Spleen (tissue), 11 donors: ENCODE data around the gene DOCK4. TPM values are rescaled to one million over a fixed set of nuclear protein-coding genes. Genes with fewer than 3 reads are reported as not detected.

Experiments
- DNase-seq: peaks from one replicate; pipeline ENCODE4 v3.0.0-alpha.2; 2020
- H3K27ac ChIP-seq, 8 donors: fragments of 200-600 bp; sonication (generic) in 7 of 8; 1 replicate in 4 of 8; 2 replicates in 4 of 8; pipeline versions ENCODE4 v1.5.0 to v1.8.0; 2016 to 2021; ENCODE audit warnings: inconsistent platforms in 4 of 8, mild to moderate bottlenecking in 4 of 8, moderate library complexity in 1 of 8
- H3K27me3 ChIP-seq, 7 donors: fragments of 200-600 bp; sonication (generic) in 6 of 7; replicated peaks in 1 of 7; 1 replicate in 4 of 7; 2 replicates in 3 of 7; pipeline versions ENCODE4 v1.5.0 to v1.8.0; 2016 to 2021; ENCODE audit warnings: inconsistent platforms in 3 of 7, mild to moderate bottlenecking in 1 of 7
- H3K36me3 ChIP-seq, 6 donors: fragments of 200-600 bp; sonication (generic) in 5 of 6; 1 replicate in 4 of 6; 2 replicates in 2 of 6; pipeline versions ENCODE4 v1.5.0 to v1.8.0; 2016 to 2021; ENCODE audit warnings: inconsistent platforms in 2 of 6
- H3K4me1 ChIP-seq, 6 donors: fragments of 200-600 bp; sonication (generic) in 5 of 6; 1 replicate in 3 of 6; 2 replicates in 3 of 6; pipeline versions ENCODE4 v1.5.0 to v1.8.0; 2016 to 2021; ENCODE audit warnings: inconsistent platforms in 3 of 6
- H3K4me3 ChIP-seq, 8 donors: fragments of 200-600 bp; sonication (generic) in 7 of 8; 1 replicate in 4 of 8; 2 replicates in 4 of 8; pipeline versions ENCODE4 v1.5.0 to v1.8.0; 2016 to 2021; ENCODE audit warnings: inconsistent platforms in 4 of 8, mild to moderate bottlenecking in 4 of 8, moderate library complexity in 2 of 8
- H3K9me3 ChIP-seq, 8 donors: fragments of 200-600 bp; sonication (generic) in 7 of 8; 1 replicate in 4 of 8; 2 replicates in 4 of 8; pipeline versions ENCODE4 v1.5.0 to v1.8.0; 2016 to 2021; ENCODE audit warnings: inconsistent platforms in 4 of 8
- POLR2A ChIP-seq, 3 donors: fragments of 450-650 bp; IDR thresholded peaks; one replicate each; pipeline ENCODE4 v1.5.1; 2017; ENCODE audit warnings: antibody characterized with exemption in 3 of 3, mild to moderate bottlenecking in 1 of 3
- POLR2AphosphoS5 ChIP-seq, 3 donors: sonication (generic); formaldehyde crosslinking; IDR thresholded peaks; one replicate each; pipeline ENCODE4 v1.5.1; 2017; ENCODE audit warnings: antibody characterized with exemption in 3 of 3
- WGBS, 5 donors: extraction: QIAGEN DNeasy Blood & Tissue Kit in 3 of 5; methylation state at CpG; one replicate each; pipeline versions ENCODE4 v1.1.5 to v1.1.7; 2013 to 2018; 5-methylcytosine and 5-hydroxymethylcytosine counted together
- intact Hi-C: fragments of 100-400 bp; cut with DNase I; formaldehyde crosslinking; loops from one replicate; pipeline ENCODE4 v1.15.0; 2023; ENCODE audit warnings: low total_unique reads
- polyA plus RNA-seq, 3 donors: library from polyadenylated mRNA; stranded (reverse); fragments of 200-250 nt; gene quantifications; one replicate each; pipeline ENCODE4 v1.2.1, GENCODE V29; 2013
- total RNA-seq, 7 donors: library from RNA; depleted of rRNA in 3 of 7; stranded (reverse); fragments of >200 nt in 3 of 7; fragmentation: NEBNext Ultra II Directional in 4 of 7; extraction: Animal tissue kit (Norgen Biotek cat#: 25700) in 4 of 7; gene quantifications; one replicate each; pipeline versions ENCODE4 v1.1.0 to v1.2.1, GENCODE V29; 2016 to 2021
- TF ChIP-seq, protein P1 (sequence below), 11 experiments: fragments of 200-600 bp in 7 of 11; fragments of 450-650 bp in 4 of 11; sonication (generic) in 4 of 11; IDR thresholded peaks in 8 of 11; conservative IDR thresholded peaks in 3 of 11; 1 replicate in 7 of 11; 2 replicates in 4 of 11; pipeline versions ENCODE4 v1.4.0 to v1.8.0; 2016 to 2021; ENCODE audit warnings: antibody characterized with exemption in 11 of 11, inconsistent platforms in 4 of 11, mild to moderate bottlenecking in 1 of 11
- donor health status: healthy with polysubstance abuse.
- donor health status: DM: no; HTN: no; CAD: no; lungs with moderate emphysema.
- donor health status: DM: no; HTN: no; CAD: no.
- donor health status: Bipolar disorder and iron deficiency.
- donor health status: healthy.
- donor health status: DM: no; HTN: no; CAD: no.
- donor health status: DM: yes; HTN: yes; CAD: no.

Gene DOCK4
- total and polyA plus RNA-seq, 10 donors = 1.4 to 26.9 (median 14.2) TPM

DNA sequence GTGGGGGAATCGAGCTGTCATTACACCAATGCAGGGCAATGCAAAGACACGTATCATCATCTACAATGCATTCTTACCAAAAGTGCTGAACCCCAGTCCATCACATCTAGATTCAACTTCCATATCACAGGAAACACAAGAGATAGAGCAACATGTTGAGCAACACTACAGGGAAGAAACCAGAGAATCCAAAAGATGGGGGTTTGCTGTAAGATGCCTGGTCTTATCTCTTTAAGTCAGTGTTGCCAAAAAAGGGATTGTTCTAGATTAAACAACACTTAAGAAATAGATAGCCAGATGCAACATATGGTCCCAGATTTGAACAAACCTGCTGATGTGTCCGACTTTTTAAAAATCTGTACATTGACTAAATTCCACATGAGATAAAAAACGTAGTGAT lies 328.3 kb downstream of the DOCK4 start:
- peaks cover 0 to 25% (median 10%) of the 10 kb centered on the region in 8 donors for H3K9me3 ChIP-seq
- TF ChIP-seq, protein P1, sequence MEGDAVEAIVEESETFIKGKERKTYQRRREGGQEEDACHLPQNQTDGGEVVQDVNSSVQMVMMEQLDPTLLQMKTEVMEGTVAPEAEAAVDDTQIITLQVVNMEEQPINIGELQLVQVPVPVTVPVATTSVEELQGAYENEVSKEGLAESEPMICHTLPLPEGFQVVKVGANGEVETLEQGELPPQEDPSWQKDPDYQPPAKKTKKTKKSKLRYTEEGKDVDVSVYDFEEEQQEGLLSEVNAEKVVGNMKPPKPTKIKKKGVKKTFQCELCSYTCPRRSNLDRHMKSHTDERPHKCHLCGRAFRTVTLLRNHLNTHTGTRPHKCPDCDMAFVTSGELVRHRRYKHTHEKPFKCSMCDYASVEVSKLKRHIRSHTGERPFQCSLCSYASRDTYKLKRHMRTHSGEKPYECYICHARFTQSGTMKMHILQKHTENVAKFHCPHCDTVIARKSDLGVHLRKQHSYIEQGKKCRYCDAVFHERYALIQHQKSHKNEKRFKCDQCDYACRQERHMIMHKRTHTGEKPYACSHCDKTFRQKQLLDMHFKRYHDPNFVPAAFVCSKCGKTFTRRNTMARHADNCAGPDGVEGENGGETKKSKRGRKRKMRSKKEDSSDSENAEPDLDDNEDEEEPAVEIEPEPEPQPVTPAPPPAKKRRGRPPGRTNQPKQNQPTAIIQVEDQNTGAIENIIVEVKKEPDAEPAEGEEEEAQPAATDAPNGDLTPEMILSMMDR (IDR thresholded peaks at IDR 0.05 in 8 of 11, conservative IDR thresholded peaks at IDR 0.05 in 3 of 11) = no peak
- TF ChIP-seq POLR2A (IDR thresholded peaks at IDR 0.05) = no peak
- TF ChIP-seq POLR2AphosphoS5 (IDR thresholded peaks at IDR 0.05) = no peak
- H3K36me3 ChIP-seq = no peaks in the 10 kb centered on the region
- no peak overlapping the region for H3K27ac ChIP-seq
- no peak overlapping the region for H3K4me3 ChIP-seq
- peaks cover 0 to 6% (median 0%) of the 10 kb centered on the region in 6 donors for H3K4me1 ChIP-seq
- no peak for DNase-seq
- WGBS, 5 donors = 79 to 90% (median 84%) methylated on average over 4 of the region's 4 CpGs
- intact Hi-C loops = no loop called here
- H3K27me3 ChIP-seq = no peaks in the 10 kb centered on the region

DNA sequence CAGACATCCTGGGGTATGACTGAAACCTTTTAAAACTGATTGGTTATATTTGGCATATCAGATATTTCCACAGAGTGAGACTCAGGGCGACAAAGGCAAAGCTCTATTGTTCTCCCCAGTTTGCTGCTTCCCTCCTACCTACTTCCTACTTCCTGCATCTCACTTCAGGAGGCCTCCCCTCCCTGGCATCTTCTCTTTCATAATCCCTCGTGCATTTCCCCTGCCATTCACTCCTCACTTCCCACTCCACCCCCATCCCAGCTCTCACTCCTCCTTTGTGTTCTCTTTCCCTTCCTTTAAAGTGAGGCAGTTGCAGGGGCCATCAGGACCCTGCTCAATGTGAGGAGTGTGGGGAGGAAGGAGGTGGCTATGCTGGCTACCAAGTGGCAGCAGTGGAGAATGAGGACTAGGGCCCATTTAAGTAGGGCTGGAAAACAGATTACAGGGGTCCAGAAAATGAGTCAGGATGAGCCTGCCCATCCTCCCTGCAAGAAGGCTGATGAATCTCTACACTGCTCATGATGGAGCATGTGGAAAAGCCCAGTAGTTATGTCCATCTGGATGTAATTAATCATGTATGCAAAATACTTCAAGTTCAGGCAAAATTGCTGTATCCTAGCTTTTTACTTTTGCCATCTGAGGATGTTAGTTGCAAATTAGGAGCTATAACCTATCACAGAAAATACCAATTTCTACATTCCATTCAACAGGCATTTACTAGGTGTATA lies 332.1 kb downstream of the DOCK4 start:
- intact Hi-C loops = no loop called here
- TF ChIP-seq, protein P1 (IDR thresholded peaks at IDR 0.05 in 8 of 11, conservative IDR thresholded peaks at IDR 0.05 in 3 of 11) = no peak
- TF ChIP-seq POLR2AphosphoS5 (IDR thresholded peaks at IDR 0.05) (no peak), POLR2A (IDR thresholded peaks at IDR 0.05) (no peak)
- H3K27ac ChIP-seq = no peak overlapping the region
- no peaks in the 10 kb centered on the region for H3K27me3 ChIP-seq
- peaks cover 0 to 6% (median 0%) of the 10 kb centered on the region in 6 donors for H3K4me1 ChIP-seq
- H3K9me3 ChIP-seq = no peaks in the 10 kb centered on the region
- 41 to 64% (median 42%) methylated on average over 2 of the region's 2 CpGs for WGBS, 5 donors
- no peak overlapping the region for H3K4me3 ChIP-seq
- DNase-seq = no peak
- H3K36me3 ChIP-seq = no peaks in the 10 kb centered on the region

DNA sequence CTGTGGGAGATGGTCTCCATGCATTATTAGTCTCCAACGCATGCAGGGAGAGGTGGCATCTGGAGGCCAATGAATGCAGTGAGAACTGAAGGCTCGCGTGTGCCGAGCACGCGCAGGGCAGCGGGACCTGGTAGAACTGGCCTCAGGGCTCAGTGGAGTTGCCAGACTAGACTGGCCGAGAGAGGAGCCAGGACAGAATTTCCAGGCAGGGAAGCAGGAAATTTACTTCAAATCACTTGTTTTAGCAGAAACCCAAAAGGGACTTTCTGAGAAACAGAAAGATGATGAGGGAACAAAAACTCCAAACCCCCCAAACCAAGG lies 332.9 kb downstream of the DOCK4 start:
- no peaks in the 10 kb centered on the region for H3K27me3 ChIP-seq
- no peak overlapping the region for H3K27ac ChIP-seq
- DNase-seq = no peak
- H3K4me3 ChIP-seq = no peak overlapping the region
- H3K9me3 ChIP-seq = no peaks in the 10 kb centered on the region
- intact Hi-C loops = no loop called here
- peaks cover 0 to 6% (median 0%) of the 10 kb centered on the region in 6 donors for H3K4me1 ChIP-seq
- no peaks in the 10 kb centered on the region for H3K36me3 ChIP-seq
- 88 to 96% (median 95%) methylated on average over 8 of the region's 8 CpGs for WGBS, 5 donors
- no peak for TF ChIP-seq POLR2A (IDR thresholded peaks at IDR 0.05)
- no peak for TF ChIP-seq POLR2AphosphoS5 (IDR thresholded peaks at IDR 0.05)
- TF ChIP-seq, protein P1 (IDR thresholded peaks at IDR 0.05 in 8 of 11, conservative IDR thresholded peaks at IDR 0.05 in 3 of 11) = no peak

DNA sequence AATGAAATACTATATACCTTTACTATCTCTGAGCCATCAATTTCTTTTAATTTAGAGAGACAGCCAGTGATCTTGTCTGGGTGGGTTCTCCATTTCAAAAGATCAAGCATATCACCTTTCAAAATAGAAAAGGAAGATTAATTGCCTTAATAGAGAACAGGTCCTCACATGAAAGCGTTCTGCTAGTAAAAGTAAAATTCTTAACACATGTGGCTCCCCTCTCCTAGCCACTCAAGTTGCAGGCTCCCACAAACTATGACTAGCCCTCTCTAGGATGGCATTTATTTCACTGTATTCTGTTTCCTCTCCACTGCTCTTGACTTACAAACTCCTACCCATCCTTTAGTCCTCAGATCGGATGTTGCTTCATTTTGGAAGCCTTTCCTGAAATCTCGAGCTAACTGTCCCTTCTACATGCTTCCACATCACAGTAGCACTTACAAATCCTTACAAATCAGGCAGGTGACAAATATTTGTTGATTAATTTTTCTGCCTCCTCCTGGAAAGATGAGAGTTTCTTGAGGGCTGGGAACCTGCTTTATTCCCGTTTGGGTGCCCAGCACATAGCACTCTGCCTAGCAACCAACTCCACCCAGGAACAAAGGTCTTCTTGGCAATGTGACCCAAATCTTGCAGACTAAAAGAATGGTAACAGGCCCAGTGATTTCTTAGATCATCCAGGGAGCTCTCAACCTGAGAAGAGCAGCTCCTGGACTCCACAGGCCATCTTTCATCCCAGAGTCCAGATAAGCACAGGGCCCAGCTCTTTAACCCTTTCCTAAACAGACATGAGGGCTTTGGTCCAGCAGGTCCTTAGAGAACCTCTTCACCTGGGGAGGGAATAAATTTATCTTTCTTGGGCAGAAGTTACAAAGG lies 333.5 kb downstream of the DOCK4 start:
- DNase-seq = no peak
- Histone ChIP-seq H3K36me3 (no peaks in the 10 kb centered on the region), H3K27ac (no peak overlapping the region), H3K27me3 (no peaks in the 10 kb centered on the region), H3K4me3 (no peak overlapping the region), H3K9me3 (no peaks in the 10 kb centered on the region), H3K4me1 (peaks cover 0 to 6% (median 0%) of the 10 kb centered on the region in 6 donors)
- TF ChIP-seq, protein P1 (IDR thresholded peaks at IDR 0.05 in 8 of 11, conservative IDR thresholded peaks at IDR 0.05 in 3 of 11) = no peak
- TF ChIP-seq POLR2AphosphoS5 (IDR thresholded peaks at IDR 0.05) (no peak), POLR2A (IDR thresholded peaks at IDR 0.05) (no peak)
- intact Hi-C loops = no loop called here
- 76 to 86% (median 84%) methylated on average over 4 of the region's 4 CpGs for WGBS, 5 donors
